OCI-LY3 (cell line): Measurements from ENCODE around the gene AFDN.

Source experiments
- CTCF ChIP-seq: fragments of 200-600, 300-600 bp; sonication (generic); IDR thresholded peaks from 2 replicates; pipeline ENCODE4 v1.5.1; 2014; ENCODE audit warnings: antibody characterized with exemption, low read length, low read depth
- EZH2phosphoT487 ChIP-seq: fragments of 200-600 bp; shearing (Covaris generic); IDR thresholded peaks from 2 replicates; pipeline ENCODE4 v1.6.1; 2018; ENCODE audit warnings: antibody characterized with exemption, mixed run types, low read depth

- TF ChIP-seq CTCF (no peak), EZH2phosphoT487 (no peak)
Measured at GRCh38 chr6:167807756-167808155, 19.0 kb upstream of the AFDN start.
